Memory B cell (primary cell): Measurements from ENCODE around the gene PRSS3.
"Not testable (repeated sequence)": the region's sequence is repeated elsewhere in the genome, so short reads cannot be mapped to it uniquely, and the experiment has no call there.

Experiments used
- ATAC-seq: fragments of 150-1000 bp; cut with Tn5 transposase; 2 replicates; pipeline ENCODE4 v1.10.0; 2021; ENCODE audit warnings: low read depth, mild to moderate bottlenecking, moderate library complexity
- DNase-seq, 2 donors: peaks; one replicate each; pipeline ENCODE4 v3.0.0; 2022; ENCODE audit warnings: low spot score in 2 of 2
- H3K27ac Mint-ChIP-seq: one replicate; pipeline ENCODE4 v1.8.0; 2022; ENCODE audit warnings: mild to moderate bottlenecking, moderate library complexity, mixed read lengths
- H3K27me3 Mint-ChIP-seq: one replicate; pipeline ENCODE4 v1.8.0; 2022; ENCODE audit warnings: mixed read lengths
- H3K36me3 Mint-ChIP-seq: one replicate; pipeline ENCODE4 v1.8.0; 2022; ENCODE audit warnings: mild to moderate bottlenecking, mixed read lengths
- H3K4me1 Mint-ChIP-seq: one replicate; pipeline ENCODE4 v1.8.0; 2022; ENCODE audit warnings: mixed read lengths
- H3K4me3 Mint-ChIP-seq: one replicate; pipeline ENCODE4 v1.8.0; 2022; ENCODE audit warnings: mild to moderate bottlenecking, moderate library complexity, mixed read lengths
- H3K9me3 Mint-ChIP-seq: one replicate; pipeline ENCODE4 v1.8.0; 2022; ENCODE audit warnings: mixed read lengths

The PRSS3 gene

DNA sequence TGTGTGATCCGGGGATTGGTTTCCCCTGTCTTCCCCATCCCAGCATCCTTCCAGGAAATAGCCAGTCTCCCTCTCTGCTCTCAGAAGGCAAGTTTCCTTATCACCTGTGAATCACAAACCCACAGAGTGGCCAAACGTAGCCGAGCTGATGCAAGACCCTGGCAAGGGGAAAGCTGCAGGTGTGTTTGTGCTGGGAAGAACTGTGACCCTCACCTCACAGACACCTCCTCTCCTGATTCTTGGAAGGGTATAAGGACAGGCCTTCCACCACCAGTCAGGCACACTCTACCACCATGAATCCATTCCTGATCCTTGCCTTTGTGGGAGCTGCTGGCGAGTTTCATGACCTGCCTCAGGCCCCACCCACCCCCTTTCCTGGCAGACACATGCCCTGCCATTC is at the start of gene PRSS3:
Gene PRSS3 (plus strand): TSS at position 281 of the 400 bp plus-strand sequence. CDS start 13 bp downstream, at position 294.
- H3K36me3 Mint-ChIP-seq = no peaks in the 10 kb centered on the region
- H3K4me3 Mint-ChIP-seq = no peak within 1 kb of the TSS
- no peak for DNase-seq
- ATAC-seq = no peak
- H3K9me3 Mint-ChIP-seq = no peaks in the 10 kb centered on the region
- H3K27me3 Mint-ChIP-seq = peaks cover 22% of the 10 kb centered on the region
- H3K4me1 Mint-ChIP-seq = no peaks in the 10 kb centered on the region
- H3K27ac Mint-ChIP-seq = no peak within 1 kb of the TSS

DNA sequence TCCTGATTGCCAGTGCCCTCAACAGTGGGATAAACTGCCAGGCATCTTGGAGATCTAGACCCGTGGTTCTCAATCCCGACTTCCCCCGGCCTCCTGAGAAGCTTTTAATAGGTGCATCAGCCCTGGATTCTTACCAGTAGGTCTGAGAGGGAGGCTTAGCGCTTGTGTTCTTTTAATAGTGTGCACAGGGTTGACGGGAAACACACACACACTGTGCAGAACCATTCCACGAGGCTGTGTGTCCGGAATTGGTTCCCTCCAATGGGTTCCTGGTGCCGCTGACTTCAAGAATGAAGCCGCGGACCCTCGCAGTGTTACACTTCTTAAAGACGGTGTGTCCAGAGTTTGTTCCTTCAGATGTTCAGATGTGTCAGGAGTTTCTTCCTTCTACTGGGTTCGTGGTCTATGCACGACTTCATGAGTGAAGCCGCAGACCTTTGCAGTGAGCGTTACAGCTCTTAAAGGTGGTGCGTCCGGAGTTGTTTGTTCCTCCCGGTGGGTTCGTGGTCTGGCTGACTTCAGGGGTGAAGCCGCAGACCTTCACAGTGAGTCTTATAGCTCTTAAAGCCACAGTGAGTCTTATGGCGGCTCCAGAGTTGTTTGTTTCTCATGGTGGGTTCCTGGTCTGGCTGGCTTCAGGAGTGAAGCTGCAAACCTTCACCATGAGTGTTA is 46.6 kb upstream of the PRSS3 start:
- Mint-ChIP-seq H3K4me3 (peak overlapping the region; percentile 39), H3K4me1 (peaks cover 2% of the 10 kb centered on the region), H3K27ac (no peak overlapping the region), H3K36me3 (peaks cover 2% of the 10 kb centered on the region), H3K27me3 (peaks cover 37% of the 10 kb centered on the region), H3K9me3 (no peaks in the 10 kb centered on the region)
- ATAC-seq = peak; percentile 8
- DNase-seq = no peak

DNA sequence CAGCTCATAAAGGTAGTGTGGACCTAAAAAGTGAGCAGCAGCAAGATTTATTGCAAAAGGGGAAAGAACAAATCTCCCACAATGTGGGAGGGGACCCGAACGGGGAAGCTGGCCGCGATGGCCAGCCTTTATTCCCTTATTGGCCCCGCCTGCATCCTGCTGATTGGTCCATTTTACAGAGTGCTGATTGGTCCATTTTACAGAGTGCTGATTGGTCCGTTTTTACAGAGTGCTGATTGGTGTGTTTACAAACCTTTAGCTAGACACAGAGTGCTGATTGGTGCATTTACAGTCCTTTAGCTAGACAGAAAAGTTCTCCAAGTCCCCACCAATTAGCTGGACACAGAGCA is 46.1 kb upstream of the PRSS3 start:
- Mint-ChIP-seq H3K4me3 (peak overlapping the region; percentile 39), H3K27me3 (peaks cover 38% of the 10 kb centered on the region)
- not testable (repeated sequence) for H3K4me1 Mint-ChIP-seq, H3K27ac Mint-ChIP-seq, H3K9me3 Mint-ChIP-seq, H3K36me3 Mint-ChIP-seq, DNase-seq
- ATAC-seq = peak; percentile 12

DNA sequence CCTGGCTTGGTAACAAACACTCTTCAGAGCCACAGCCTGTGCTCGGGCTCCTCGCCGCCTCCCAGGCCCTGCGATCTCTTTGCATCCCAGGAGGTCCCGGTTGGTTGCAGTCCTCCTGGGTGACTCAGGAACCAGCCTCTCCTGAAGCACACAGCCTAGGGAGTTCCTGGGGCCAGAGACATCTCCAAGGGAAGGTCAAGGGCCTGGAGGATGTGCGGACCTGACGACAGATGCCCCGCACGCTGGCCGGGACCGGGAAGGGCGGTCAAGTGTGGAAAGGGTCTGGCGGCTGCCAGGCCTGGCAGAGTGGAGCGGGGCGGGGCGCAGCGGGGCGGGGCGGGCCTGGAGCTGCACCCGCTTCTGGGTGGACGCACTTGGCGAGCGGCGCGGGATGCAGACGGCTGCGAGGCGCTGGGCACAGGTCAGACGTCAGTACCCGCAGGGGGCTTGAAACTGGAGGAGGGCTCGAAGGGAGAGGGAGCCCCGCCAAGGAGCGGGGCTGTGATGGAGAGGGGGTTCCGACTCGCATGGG is 45.0 kb upstream of the PRSS3 start:
- ATAC-seq (no peak), DNase-seq (no peak)
- Mint-ChIP-seq H3K27ac (no peak overlapping the region), H3K9me3 (no peaks in the 10 kb centered on the region), H3K36me3 (peaks cover 2% of the 10 kb centered on the region), H3K4me1 (peaks cover 2% of the 10 kb centered on the region), H3K27me3 (peaks cover 39% of the 10 kb centered on the region), H3K4me3 (no peak overlapping the region)

DNA sequence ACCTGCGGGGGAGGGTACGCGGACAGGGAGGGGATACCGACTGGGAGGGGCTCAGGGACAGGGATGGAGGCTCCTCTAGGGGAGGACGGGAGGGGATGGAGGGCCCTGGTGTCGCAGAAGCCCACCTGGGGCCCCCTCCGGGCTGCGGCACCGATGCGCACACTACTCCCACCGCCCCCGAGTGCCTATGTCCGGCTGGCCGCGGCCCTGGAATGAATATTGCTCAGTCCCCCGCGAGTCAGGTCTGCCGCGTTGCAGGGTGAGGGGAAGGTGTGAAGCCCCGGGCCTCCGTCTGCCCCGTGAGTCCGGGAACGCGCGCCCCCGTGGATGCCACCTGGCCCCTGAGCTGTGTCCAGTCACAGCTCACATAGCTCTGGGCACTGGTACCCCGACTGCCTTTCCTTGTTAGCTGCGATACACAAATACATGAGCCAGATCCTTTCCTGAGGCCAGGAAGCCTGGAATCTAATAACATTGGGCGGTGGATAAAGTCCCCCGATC is 44.5 kb upstream of the PRSS3 start:
- H3K4me3 Mint-ChIP-seq = no peak overlapping the region
- H3K27me3 Mint-ChIP-seq = peaks cover 42% of the 10 kb centered on the region
- ATAC-seq (no peak), DNase-seq (no peak)
- H3K4me1 Mint-ChIP-seq = peaks cover 2% of the 10 kb centered on the region
- peaks cover 2% of the 10 kb centered on the region for H3K36me3 Mint-ChIP-seq
- H3K27ac Mint-ChIP-seq = no peak overlapping the region
- no peaks in the 10 kb centered on the region for H3K9me3 Mint-ChIP-seq

DNA sequence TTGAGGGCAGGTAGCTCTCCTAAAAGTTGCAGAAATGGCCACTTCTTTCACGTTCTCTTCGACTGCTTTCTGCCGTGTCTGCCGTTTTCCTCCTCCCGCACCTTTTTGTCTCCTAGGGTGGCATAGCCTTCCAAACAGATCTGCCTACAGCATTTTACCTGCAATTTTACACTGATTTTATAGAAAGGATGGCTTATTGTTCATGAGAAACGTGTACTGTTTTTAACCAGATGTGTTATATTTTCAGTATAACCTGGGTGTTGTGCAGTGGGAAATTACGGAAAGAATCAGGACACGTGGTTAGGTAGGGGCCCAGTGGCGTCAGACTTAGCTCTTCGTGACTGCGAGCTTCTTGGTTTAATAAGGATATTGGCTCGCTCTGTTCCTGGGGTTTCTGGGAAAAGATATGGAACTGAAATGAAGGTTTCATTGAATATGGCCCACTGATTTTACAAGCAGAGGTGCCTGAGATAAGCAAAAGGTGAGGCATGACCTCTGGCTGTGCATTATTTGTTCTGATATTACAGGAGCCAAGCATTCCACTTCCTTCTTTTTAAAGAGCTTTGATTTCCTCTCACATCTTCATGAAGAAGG is 43.7 kb upstream of the PRSS3 start:
- ATAC-seq (no peak), DNase-seq (no peak)
- Mint-ChIP-seq H3K27ac (no peak overlapping the region), H3K4me3 (no peak overlapping the region), H3K4me1 (peaks cover 2% of the 10 kb centered on the region), H3K36me3 (peaks cover 2% of the 10 kb centered on the region), H3K27me3 (peaks cover 42% of the 10 kb centered on the region), H3K9me3 (no peaks in the 10 kb centered on the region)

DNA sequence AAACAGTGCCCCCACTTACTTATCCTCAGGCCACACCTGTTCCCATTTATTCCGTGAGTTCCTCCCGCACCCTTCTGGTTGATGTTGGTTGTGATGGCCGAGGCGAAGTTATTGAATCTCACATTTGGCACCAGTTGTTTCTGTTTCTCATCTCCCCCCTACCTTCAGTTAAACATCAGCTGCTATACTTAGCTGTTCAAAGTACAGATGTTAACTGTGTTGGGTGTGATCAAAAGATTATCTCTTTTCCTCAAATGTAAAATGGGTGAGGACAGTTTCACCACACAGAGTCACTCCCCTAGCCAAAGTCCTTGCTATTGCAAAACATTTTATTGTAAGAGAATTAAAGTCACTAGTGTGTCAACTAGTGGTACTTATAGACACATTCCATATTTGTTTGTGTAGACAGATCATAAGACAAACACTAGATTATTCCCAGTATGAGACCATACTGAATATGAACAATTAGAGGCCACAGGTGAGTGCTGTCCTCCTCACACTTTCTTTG is 43.2 kb upstream of the PRSS3 start:
- ATAC-seq = no peak
- Mint-ChIP-seq H3K4me1 (peaks cover 2% of the 10 kb centered on the region), H3K27me3 (peaks cover 42% of the 10 kb centered on the region), H3K36me3 (peaks cover 2% of the 10 kb centered on the region), H3K4me3 (no peak overlapping the region), H3K9me3 (no peaks in the 10 kb centered on the region), H3K27ac (no peak overlapping the region)
- no peak for DNase-seq

DNA sequence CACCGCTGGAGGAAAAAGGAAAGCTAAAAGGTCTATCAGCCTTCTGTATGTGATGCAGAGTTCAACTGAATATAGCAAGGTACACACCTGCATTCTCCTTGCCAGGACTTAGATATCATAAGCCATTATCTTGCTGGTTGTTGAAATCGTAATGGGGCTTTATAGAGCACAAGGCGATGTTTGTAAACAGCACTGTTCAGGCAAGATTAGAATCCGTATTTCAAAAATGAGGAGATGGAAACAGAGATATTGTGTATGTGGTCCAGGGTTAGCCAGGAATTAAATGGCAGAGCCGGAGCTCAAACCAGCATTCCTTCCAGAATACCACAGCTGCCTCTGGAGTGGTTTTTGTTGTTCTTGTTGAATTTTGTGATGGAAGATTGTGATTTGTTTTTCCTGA is 42.6 kb upstream of the PRSS3 start:
- H3K4me3 Mint-ChIP-seq, H3K36me3 Mint-ChIP-seq, ATAC-seq, H3K27ac Mint-ChIP-seq, H3K9me3 Mint-ChIP-seq, H3K4me1 Mint-ChIP-seq, DNase-seq: not testable (repeated sequence)
- H3K27me3 Mint-ChIP-seq = peaks cover 45% of the 10 kb centered on the region

DNA sequence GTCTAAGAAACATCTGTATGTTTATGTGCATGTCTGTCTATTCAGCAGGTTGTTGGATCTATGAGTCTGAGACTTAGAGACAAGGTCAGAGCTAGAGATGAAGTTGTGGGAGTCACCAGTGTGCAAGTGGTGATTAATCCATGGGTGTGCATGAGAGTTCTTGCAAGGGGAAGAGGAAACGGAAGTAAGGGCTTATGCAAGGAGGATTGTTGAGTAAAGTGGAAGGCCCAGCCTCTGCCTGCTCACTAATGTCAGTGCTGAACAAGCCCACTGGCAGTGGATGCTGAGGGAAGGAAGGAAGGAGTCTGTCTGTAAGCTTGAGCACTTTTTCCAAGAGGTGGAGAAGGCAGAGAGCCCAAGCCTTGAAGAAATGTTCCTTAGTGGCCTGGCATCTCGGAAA is 35.7 kb upstream of the PRSS3 start:
- H3K27ac Mint-ChIP-seq, H3K9me3 Mint-ChIP-seq, H3K4me1 Mint-ChIP-seq, ATAC-seq, H3K36me3 Mint-ChIP-seq, DNase-seq, H3K4me3 Mint-ChIP-seq: not testable (repeated sequence)
- H3K27me3 Mint-ChIP-seq = peaks cover 22% of the 10 kb centered on the region

DNA sequence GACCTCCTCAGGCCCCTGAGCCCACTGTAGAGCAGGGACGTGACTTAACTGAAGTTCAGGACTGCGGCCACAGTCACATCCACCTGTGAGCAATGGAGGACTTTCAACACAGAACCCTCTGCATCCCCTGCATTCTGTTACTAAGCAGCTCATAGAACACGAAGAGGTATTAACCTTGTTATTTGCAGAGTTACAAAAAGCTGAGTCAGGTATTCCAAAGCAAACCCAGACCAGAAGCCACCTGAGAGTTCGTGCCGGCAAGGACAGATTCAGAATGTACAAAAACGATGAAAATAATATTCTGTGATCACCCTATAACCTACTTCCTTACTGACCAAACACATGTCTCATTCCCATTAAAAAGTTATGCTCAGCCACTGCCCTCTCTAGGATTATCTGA is 33.0 kb upstream of the PRSS3 start:
- peaks cover 1% of the 10 kb centered on the region for H3K9me3 Mint-ChIP-seq
- H3K27me3 Mint-ChIP-seq = peaks cover 16% of the 10 kb centered on the region
- H3K27ac Mint-ChIP-seq = no peak overlapping the region
- H3K4me3 Mint-ChIP-seq = no peak overlapping the region
- peaks cover 2% of the 10 kb centered on the region for H3K36me3 Mint-ChIP-seq
- no peaks in the 10 kb centered on the region for H3K4me1 Mint-ChIP-seq
- ATAC-seq (no peak), DNase-seq (no peak)

DNA sequence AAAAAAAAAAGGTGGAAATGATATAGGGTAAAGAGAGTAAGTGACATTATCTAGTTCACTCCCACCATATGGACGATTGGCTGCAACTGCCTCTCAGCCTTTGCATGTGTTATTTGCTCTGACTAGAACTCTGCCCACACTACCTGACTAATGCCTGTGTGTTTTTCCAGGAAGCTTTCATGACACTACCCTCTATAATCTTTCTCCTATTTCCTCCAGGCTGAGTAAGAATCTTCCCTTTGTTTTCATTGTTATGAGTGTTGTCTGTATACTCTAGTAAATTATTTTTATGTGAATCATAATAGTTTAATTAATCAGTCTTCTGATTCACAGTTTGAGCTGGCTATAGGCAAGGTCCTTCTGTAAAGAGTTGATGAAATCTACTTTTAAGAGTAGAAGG is 31.7 kb upstream of the PRSS3 start:
- H3K36me3 Mint-ChIP-seq, ATAC-seq, H3K4me1 Mint-ChIP-seq, H3K9me3 Mint-ChIP-seq, H3K27ac Mint-ChIP-seq, DNase-seq, H3K4me3 Mint-ChIP-seq: not testable (repeated sequence)
- H3K27me3 Mint-ChIP-seq = peaks cover 12% of the 10 kb centered on the region

DNA sequence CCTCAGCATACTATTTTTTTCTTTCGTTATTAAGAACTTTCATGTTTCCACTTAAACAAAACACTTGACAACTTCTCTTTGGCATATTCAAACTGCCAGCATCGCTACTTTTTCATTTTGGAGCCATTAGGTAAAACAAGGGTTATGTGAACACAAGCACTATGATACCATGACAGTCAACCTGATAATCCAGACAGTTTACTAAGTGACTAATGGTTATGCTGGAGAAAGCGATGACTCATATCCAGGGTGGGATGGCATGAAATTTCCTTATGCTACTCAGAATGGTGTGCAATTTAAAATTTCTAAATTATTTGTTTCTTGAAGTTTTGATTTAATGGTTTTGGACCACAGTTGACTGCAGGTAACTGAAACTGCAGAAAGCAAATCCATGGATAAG is 29.9 kb upstream of the PRSS3 start:
- DNase-seq = no peak
- no peak overlapping the region for H3K4me3 Mint-ChIP-seq
- ATAC-seq = no peak

DNA sequence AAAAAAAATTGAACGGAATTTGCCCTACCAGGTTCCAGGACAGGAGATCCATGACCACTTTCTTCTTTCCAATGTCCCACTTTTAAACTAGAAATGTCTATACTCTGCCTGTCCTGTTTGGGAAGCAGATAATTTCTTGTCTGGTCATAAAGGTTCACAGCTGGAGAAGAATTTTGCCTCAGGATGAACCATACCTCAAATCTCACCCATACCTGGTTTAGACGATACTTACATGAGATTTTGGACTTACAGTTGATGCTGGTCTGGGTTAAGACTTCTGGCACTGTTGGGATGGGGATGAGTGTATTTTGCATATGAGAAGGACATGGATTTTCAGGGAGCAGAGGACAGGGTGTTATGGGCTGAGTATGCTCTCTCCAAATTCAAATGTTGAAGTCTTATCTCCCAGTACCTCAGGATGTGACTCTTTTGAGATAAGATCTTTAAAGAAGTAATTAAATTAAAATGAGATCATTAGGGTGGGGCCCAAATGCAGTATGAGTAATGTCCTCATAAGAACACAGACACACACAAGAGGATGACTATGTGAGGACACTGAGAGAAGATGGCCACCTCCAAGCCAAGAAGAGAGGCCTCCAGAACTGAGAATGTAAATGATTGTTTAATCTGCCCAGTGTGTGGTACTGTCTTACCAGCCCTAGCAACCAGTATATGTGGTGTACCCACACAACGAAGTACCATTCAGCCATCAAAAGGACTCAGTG is 25.0 kb upstream of the PRSS3 start:
- H3K36me3 Mint-ChIP-seq, H3K4me3 Mint-ChIP-seq, H3K27me3 Mint-ChIP-seq, DNase-seq, H3K9me3 Mint-ChIP-seq, ATAC-seq, H3K27ac Mint-ChIP-seq, H3K4me1 Mint-ChIP-seq: not testable (repeated sequence)

More for the DNA sequence above, 29.9 kb upstream of the PRSS3 start:
- peaks cover 3% of the 10 kb centered on the region for H3K27me3 Mint-ChIP-seq
- peaks cover 2% of the 10 kb centered on the region for H3K36me3 Mint-ChIP-seq
- peaks cover 1% of the 10 kb centered on the region for H3K9me3 Mint-ChIP-seq
- no peak overlapping the region for H3K27ac Mint-ChIP-seq
- H3K4me1 Mint-ChIP-seq = no peaks in the 10 kb centered on the region

DNA sequence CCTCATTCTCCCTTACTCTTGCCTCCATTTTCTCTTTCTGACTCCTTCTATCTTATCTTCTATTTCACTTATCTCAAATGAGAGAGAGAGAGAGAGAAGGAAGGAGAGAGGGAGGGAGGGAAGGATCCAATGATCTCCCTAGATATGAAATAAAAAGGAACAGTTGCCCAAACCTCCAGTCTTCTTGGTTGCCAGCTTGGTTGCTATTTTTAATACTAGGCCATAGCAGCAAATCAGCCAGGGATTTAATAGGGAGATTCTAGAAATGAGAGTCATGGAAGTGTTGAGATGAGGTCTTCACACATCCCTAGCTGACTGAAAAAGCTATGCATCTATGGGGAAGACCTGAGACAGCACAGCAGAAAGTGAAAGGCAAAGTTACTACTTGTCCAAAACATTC is 22.2 kb upstream of the PRSS3 start:
- H3K27me3 Mint-ChIP-seq, H3K36me3 Mint-ChIP-seq, ATAC-seq, DNase-seq, H3K4me1 Mint-ChIP-seq, H3K27ac Mint-ChIP-seq, H3K9me3 Mint-ChIP-seq, H3K4me3 Mint-ChIP-seq: not testable (repeated sequence)
